Measurements from ENCODE around the gene SEZ6L. TPM values are rescaled to one million over a fixed set of nuclear protein-coding genes. Genes with fewer than 3 reads are reported as not detected.

Gene SEZ6L
- total RNA-seq, 1 donor from 2014 or later, result 8.6 TPM

DNA sequence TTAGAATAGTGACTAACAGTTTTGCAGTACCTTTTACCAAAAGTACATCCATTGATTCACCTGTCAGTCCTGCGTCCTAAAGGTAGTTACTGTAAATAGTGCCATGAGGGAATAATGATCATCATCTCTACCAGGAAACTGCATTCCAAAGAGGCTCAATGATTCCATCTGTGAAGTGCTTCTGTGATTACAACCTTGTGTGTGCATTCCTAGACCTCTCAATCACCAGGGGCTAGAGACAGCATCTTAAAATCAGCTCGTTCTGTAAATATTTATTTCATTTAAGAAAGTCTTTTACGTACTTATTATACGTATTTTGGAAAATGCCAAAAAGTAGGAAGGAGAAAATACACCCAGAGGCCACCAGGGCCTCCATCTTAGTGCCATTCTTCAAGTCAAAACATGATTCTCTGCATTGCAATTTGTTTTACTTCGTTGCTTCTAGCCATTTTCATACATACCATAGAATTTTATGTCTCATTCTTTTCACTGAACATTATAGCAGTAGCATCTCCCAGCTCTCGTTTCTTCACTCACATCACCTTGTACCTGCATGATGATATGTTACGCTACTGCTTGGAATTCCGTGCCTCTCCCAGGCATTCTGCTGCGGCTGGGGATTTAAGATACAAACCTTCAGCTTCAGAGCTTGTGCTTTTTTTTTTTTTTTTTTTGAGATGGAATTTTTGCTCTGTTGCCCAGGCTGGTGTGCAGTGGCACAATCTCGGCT lies 117.0 kb downstream of the SEZ6L start:
- no peak for DNase-seq (ENCODE audit: extremely low spot score, unreplicated experiment)
- H3K27ac Mint-ChIP-seq, result no peak overlapping the region
- H3K4me3 Mint-ChIP-seq, result no peak overlapping the region
- TF ChIP-seq, protein P1, sequence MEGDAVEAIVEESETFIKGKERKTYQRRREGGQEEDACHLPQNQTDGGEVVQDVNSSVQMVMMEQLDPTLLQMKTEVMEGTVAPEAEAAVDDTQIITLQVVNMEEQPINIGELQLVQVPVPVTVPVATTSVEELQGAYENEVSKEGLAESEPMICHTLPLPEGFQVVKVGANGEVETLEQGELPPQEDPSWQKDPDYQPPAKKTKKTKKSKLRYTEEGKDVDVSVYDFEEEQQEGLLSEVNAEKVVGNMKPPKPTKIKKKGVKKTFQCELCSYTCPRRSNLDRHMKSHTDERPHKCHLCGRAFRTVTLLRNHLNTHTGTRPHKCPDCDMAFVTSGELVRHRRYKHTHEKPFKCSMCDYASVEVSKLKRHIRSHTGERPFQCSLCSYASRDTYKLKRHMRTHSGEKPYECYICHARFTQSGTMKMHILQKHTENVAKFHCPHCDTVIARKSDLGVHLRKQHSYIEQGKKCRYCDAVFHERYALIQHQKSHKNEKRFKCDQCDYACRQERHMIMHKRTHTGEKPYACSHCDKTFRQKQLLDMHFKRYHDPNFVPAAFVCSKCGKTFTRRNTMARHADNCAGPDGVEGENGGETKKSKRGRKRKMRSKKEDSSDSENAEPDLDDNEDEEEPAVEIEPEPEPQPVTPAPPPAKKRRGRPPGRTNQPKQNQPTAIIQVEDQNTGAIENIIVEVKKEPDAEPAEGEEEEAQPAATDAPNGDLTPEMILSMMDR (conservative IDR thresholded peaks at IDR 0.05), result peak; percentile 26
- H3K27me3 Mint-ChIP-seq, result peaks cover 25% of the 10 kb centered on the region
- H3K4me1 Mint-ChIP-seq (ENCODE audit: unreplicated experiment), result no peaks in the 10 kb centered on the region
- H3K9me3 Mint-ChIP-seq, result no peaks in the 10 kb centered on the region
- no peaks in the 10 kb centered on the region for H3K36me3 Mint-ChIP-seq

GRCh38 chr22:26287382-26288225 lies 118.3 kb downstream of the SEZ6L start:
- Mint-ChIP-seq H3K36me3 (no peaks in the 10 kb centered on the region), H3K4me3 (no peak overlapping the region), H3K4me1 (ENCODE audit: unreplicated experiment) (no peaks in the 10 kb centered on the region), H3K27me3 (peaks cover 21% of the 10 kb centered on the region), H3K9me3 (no peaks in the 10 kb centered on the region), H3K27ac (no peak overlapping the region)
- TF ChIP-seq, protein P1 (conservative IDR thresholded peaks at IDR 0.05), result no peak
- DNase-seq (ENCODE audit: extremely low spot score, unreplicated experiment), result no peak

DNA sequence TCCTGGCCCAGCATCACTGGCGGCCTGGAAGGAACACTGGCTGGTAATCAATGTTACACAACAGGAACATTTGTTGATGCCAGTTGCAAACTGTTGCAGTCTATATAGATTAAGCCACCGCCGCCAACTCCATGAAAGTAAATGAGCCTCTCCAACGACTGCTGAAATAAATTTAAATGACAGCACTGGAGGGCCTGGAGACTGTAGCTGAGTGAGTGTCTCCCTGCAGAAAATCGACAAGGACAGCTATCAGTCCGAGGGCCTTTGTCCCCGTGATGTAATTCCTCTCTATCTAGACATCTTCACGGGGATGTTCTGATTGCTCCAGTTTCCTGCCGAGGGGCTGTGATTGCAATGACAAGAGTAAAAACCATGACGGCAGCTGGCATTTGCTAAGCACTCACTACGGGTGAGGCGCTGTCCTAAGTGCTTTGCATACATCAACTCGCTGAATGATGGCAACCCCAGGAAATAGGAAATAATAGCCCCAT lies 120.4 kb downstream of the SEZ6L start:
- H3K36me3 Mint-ChIP-seq, result no peaks in the 10 kb centered on the region
- H3K27ac Mint-ChIP-seq, result no peak overlapping the region
- H3K27me3 Mint-ChIP-seq, result peaks cover 26% of the 10 kb centered on the region
- no peak overlapping the region for H3K4me3 Mint-ChIP-seq
- H3K4me1 Mint-ChIP-seq (ENCODE audit: unreplicated experiment), result no peaks in the 10 kb centered on the region
- no peaks in the 10 kb centered on the region for H3K9me3 Mint-ChIP-seq
- TF ChIP-seq, protein P1 (conservative IDR thresholded peaks at IDR 0.05), result no peak
- DNase-seq (ENCODE audit: extremely low spot score, unreplicated experiment), result no peak

GRCh38 chr22:26291940-26292666 lies 122.8 kb downstream of the SEZ6L start:
- no peaks in the 10 kb centered on the region for H3K4me1 Mint-ChIP-seq (ENCODE audit: unreplicated experiment)
- no peak for DNase-seq (ENCODE audit: extremely low spot score, unreplicated experiment)
- no peak overlapping the region for H3K27ac Mint-ChIP-seq
- TF ChIP-seq, protein P1 (conservative IDR thresholded peaks at IDR 0.05), result no peak
- H3K27me3 Mint-ChIP-seq, result peaks cover 26% of the 10 kb centered on the region
- no peaks in the 10 kb centered on the region for H3K9me3 Mint-ChIP-seq
- H3K36me3 Mint-ChIP-seq, result no peaks in the 10 kb centered on the region
- H3K4me3 Mint-ChIP-seq, result no peak overlapping the region

- DNase-seq (ENCODE audit: extremely low spot score, unreplicated experiment), result no peak
- Mint-ChIP-seq H3K9me3 (no peaks in the 10 kb centered on the region), H3K4me3 (no peak overlapping the region), H3K27me3 (peaks cover 26% of the 10 kb centered on the region), H3K36me3 (no peaks in the 10 kb centered on the region), H3K27ac (no peak overlapping the region), H3K4me1 (ENCODE audit: unreplicated experiment) (no peaks in the 10 kb centered on the region)
- TF ChIP-seq, protein P1 (conservative IDR thresholded peaks at IDR 0.05), result no peak
These were observed 123.4 kb downstream of the SEZ6L start for GRCh38 chr22:26292667-26292995.

All from type B pancreatic cell (in vitro differentiated cells).